ENCODE results near the gene MAPRE2.
"Not testable (repeated sequence)": the region's sequence is repeated elsewhere in the genome, so short reads cannot be mapped to it uniquely, and the experiment has no call there.

The MAPRE2 gene

DNA sequence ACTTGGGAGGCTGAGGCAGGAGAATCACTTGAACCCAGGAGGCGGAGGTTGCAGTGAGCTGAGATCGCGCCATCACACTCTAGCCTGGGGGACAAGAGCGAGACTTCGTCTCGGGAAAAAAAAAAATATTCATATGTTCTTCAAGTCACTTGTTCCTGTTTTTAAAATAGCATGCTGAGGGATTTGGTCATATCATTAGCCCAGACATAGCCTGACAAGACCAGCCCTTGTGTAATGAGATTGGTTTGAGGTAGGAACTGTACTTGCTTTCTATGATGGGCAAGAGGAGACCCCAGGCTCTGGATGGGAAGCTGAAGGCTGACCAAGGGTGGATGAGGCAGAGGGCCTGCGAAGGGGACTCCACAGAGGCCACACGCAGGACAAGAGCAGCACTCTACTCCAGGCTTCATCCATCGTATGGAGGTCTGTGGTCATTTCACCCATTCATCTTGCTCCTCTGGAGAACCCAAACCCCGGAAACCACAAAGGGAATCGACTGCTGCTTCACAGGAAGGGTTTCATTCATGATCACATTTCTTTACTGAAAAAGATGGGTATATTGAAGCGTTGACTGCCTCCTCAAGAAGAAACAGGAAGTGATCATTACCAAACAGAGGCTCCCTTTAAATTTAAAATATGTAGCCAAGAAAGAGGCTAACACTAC, 112.5 kb downstream of the MAPRE2 start:
- no peak for DNase-seq (ENCODE audit: low spot score)

DNA sequence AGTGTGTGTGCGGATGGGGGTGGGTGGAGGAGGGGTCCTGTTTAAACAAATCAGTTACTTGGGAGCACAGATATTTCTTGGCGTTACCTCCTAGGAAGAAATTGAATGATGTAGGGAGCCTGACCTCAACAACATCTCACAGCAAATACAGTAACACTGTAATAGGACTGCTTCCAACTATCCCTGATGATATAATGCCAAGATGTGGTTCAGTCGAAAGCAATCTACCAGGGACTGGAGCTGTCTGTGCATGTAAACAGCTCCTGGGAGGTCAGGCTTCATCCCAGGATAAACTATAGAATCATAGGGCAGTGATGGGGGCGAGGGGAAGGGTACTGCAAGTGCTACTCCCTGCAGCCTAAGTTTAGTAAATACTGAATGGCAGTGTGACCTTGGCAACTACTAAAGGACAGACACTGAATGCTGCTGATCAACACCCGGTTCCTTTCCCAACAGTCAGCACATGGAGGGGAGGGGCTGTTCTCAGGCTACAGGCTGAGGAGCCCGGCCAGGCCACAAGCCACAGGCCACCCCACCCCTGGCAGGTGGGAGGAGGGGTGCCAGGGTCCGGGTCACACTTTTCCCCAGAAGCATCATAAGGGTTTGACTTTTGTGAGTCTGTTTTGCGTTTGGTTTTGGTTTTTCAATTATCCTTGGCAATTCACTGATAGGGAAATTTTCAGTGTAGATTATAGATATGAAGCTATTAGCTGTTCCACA, 114.3 kb downstream of the MAPRE2 start:
- DNase-seq (ENCODE audit: low spot score): no peak

- DNase-seq (ENCODE audit: low spot score): no peak
Measured at GRCh38 chr18:35157181-35157580, 116.0 kb downstream of the MAPRE2 start.

GRCh38 chr18:35158728-35159450, 117.7 kb downstream of the MAPRE2 start:
- DNase-seq (ENCODE audit: low spot score): no peak

DNA sequence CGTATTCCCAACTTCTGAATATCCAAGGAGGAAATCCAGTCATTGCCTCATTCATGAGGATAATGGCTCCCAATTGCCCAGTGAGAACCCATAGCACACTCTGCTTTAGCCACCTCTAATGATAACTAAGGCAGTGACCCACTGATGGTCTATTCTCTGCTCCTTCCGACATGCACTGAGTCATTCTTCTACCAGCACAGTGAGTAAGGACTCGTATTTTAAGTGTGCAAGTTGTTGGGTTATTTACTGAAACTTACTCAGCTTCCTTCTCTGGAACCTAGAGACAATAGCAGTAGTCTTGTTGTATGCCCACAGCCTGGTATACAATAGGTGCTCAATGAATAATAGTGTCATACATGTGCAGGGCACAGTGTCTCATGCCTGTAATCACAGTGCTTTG, 118.6 kb downstream of the MAPRE2 start:
- DNase-seq (ENCODE audit: low spot score): no peak

DNA sequence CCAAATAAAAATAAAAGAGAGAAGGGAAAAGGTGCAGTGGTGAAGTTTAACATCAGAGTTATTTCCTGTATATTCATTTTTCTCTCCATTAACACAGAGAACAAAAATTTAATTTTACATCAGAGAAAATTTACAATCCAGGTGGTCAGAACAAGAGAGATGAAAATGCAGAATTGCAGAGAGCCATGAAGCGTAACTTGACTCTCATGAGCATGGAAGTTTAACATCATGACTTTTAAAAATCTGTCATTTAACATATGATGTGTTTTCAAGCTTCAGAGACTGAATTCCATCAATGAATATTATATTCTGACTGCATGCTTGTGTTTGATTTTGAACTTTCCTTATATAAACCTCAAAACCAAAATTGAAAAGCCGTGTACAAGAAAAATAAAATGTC, 120.3 kb downstream of the MAPRE2 start:
- DNase-seq (ENCODE audit: low spot score): no peak

GRCh38 chr18:35161934-35162333, 120.7 kb downstream of the MAPRE2 start:
- no peak for DNase-seq (ENCODE audit: low spot score)

DNA sequence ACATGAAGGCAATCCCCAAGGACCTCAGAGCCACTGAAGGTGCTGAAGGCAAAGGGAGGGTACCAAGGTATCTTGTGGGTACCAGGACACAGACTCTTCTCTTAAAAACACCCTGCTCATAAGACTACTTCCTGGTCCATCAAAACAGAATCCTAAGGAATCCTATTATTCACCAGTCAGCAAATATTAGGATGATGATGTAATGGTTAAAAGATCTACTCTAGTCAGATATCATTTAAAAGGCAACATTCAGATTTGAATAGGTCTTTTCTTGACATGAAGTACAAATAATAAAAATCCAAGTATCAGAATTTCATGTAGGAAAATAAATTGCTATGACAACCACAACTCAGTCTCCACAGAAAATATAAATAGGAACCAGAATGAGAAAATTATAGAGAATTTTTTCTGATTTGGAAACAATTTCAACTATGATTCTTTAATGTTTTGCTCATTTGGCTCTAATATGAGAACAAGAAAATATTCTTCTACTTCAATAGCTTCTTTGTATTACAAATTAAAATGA, 121.9 kb downstream of the MAPRE2 start:
- DNase-seq (ENCODE audit: low spot score): no peak

DNA sequence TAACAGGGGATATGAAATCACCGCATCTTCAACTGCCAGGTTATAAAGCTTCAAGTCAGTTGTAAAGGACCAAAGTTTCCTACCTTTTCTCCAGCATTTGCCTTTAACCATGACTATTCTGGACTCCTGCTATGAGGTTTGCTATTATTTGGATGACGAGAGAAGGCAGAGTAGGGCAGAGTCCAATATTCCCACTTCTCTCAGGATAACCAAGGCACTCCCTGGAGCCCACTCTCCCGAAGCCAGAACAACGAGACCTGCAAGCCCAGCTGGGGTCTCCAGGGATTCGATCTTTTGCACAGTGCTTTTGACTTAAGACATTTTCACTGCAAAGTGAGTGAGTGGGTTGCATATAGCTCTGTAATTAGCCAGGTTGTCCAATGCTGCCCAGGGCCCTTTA, 122.5 kb downstream of the MAPRE2 start:
- no peak for DNase-seq (ENCODE audit: low spot score)

DNA sequence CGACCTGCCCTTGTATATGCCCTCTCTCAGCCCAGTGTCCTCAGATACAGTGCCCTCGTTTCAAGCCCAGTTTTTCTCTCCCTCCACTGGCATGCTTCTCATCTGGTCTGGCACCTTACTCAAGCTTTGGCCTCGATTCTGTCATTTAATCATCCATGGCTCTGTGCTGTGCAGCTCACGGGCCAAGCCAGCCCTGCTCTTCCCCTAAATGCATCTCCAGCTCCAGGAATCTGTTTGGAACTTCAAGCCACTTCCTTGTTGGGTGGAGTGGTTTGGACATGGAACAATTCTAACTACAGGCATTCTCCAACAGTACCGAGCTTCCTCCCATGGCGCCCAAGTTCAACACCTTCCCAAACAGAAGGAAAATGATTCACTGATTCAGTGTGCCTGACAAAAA, 122.9 kb downstream of the MAPRE2 start:
- no peak for DNase-seq (ENCODE audit: low spot score)

DNA sequence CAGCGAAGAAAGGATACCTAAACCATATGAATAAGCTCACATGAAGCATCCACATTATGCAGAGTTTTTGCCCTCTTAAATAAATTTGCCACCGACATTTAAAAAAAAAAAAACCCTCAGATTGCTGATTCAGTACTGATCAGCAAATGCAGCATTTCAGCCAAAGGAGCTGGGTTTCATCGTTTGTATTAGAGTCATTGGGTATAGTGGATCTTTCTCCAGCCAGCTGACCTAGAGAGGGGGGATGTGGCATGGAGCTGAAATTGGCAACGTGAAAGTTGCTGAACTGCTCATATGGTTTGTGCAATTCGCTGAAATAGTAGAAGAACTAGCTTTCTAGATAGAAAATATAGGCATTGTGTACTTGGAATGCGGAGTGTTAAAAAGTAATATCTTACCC, 126.1 kb downstream of the MAPRE2 start:
- DNase-seq (ENCODE audit: low spot score): no peak

GRCh38 chr18:35167857-35168256, 126.6 kb downstream of the MAPRE2 start:
- no peak for DNase-seq (ENCODE audit: low spot score)

DNA sequence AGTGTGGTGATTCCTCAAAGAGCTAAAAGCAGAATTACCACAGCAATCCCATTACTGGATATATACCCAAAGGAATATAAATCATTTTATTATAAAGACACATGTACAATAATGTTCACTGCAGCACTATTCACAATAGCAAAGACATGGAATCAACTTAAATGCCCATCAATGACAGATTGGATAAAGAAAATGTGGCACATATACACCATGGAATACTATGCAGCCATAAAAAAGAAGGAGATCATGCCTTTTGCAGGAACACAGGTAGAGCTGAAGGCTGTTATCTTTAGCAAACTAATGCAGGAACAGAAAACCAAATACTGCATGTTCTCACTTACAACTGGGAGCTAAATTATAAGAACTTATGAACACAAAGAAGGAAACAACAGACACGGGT, 129.1 kb downstream of the MAPRE2 start:
- not testable (repeated sequence) for DNase-seq (ENCODE audit: low spot score)

DNA sequence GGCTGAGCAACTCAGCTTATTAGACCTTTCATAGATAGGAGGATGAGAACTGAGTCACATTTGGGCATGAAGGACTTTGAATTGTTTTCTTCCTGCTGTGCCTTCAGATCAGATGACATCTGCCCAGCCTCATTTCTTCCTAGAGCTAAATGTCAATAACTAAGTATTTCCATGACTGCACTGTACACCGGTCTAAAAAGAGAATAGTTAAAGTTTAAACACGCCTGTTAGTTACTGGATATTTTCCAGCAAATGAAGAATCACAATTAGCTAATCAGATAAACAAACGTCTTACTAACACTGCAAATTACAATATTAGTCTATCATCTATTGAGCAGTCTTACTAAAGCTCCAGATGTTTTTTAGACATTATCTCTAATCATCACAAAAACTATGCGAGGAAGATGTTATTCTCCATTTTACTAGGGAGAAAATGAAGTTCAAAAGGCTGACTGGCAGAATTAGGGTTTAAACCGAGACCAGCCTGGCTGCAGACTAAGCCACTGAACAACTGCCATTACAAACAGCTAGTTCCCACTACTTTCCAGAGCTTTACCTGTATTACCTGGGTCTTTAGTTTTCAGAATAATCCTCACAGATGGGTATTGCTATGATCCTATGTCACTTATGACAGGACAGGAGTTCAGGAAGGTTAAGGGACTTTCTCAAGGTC, 130.2 kb downstream of the MAPRE2 start:
- DNase-seq (ENCODE audit: low spot score): no peak

DNA sequence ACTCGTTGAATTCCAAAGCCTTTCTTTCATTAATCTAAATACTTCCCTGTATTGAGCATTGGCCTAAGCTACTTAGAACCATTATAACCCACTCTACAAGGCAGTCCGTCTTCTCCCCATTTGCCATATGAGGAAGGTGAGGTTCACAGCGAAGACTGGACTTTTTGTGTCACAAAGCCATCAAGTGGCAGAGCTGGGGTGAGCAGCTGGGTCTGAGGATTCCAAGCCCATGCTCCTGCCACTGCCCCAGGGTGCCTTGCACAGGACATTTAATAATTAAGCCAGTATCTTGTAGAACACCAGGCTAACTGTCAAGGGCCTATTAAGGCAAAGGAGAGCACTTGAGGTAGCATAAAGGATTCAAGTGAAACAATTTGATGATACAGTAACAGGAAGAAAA, 130.8 kb downstream of the MAPRE2 start:
- no peak for DNase-seq (ENCODE audit: low spot score)

DNA sequence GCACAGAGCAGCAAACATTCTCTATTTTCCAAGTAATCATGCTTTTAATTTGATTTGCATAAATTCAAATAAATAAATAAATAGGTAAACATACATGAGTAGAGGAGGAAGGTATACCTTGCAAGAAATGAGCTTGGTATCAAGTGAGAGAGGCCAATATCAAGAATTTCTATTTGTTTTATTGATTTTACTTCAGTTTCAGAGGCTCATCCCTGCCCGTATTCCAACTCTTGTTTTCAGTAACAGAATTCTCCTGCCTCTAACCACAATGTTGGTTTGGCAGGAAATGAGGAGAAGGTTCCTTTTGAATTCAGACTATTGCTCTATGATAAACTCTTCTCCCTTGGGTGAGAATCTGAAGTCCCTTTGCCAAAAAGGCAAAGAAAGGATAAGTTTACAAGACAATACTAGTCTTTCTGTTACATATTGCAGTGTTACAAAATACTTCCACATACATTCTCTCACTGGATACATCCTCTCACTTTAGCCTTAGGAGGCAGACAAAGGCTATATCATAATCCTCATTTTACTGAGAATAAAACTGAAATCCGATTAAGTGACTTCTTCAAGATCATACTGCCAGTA, 131.3 kb downstream of the MAPRE2 start:
- no peak for DNase-seq (ENCODE audit: low spot score)

GRCh38 chr18:35174093-35174731, 133.0 kb downstream of the MAPRE2 start:
- no peak for DNase-seq (ENCODE audit: low spot score)

DNA sequence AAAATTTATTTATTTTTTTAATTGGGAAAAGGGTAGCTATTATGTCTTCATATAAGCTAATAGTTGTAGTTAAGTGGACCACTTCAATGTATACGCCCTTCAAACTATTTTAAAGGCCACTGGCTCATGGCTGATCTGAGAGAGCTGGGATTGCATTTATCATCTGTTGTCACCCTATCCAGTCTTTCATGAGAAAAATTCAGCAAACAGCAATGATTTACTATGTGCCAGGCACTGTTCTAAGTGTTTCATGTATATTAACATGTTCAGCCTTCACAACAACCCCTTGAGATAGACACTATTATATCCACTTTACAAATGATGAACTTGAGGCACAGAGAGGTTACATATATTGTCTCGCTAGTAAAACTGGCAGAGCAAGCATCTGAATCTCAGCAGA, 133.5 kb downstream of the MAPRE2 start:
- DNase-seq (ENCODE audit: low spot score): no peak

DNA sequence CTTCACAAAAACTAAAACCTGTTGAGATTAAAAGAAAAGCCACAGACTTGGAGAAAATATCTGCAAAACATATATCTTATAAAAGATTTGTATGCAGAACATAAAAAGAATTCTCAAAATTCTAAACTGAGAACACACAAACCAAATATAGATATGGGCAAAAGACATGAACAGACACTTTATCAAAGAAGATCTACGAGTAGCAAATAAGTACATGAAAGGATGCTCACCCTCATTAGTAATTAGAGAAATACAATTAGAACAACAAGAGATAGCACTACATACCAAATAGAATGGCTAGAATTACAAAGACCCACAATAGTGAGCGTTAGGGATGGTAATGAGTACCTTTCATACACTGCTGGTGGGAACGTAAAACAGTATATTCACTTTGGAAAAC, 135.7 kb downstream of the MAPRE2 start:
- DNase-seq (ENCODE audit: low spot score): no peak

- DNase-seq (ENCODE audit: low spot score): no peak
Measured at GRCh38 chr18:35178260-35178659, 137.0 kb downstream of the MAPRE2 start.

DNA sequence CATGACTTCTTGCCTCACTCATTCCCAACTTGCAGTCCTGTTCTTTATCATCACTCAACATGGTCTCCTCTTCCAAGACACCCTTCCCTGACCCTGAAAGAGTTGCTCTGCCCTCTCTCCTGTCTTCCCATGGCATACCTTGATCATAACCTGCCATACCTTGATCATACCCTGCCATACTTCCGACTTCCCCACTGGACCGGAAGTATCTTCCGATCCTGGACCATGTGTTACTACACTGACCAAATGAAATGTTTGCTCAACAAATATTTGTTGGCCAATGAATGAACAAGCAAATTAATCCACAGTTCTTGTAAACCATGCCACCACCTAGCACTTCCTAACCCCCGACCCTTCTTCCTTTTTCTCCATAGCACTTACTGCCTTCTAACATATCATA, 138.7 kb downstream of the MAPRE2 start:
- no peak for DNase-seq (ENCODE audit: low spot score)

GRCh38 chr18:35180455-35180854, 139.2 kb downstream of the MAPRE2 start:
- DNase-seq (ENCODE audit: low spot score): no peak
